Lung (tissue), 12 donors: ENCODE data around the gene FOXK1. TPM values are rescaled to one million over a fixed set of nuclear protein-coding genes. Genes with fewer than 3 reads are reported as not detected.
A peak's percentile ranks its signal among the peaks of the same experiment; 100 is the strongest.

ENCODE experiments used
- ATAC-seq: fragments of 200-7000 bp; cut with Tn5 transposase; one replicate; pipeline ENCODE4 v1.9.1; 2020; ENCODE audit warnings: moderate number of reproducible peaks; ENCODE audit not compliant: insufficient read depth, low FRiP score
- DNase-seq, 3 donors: peaks; one replicate each; pipeline ENCODE4 v3.0.0-alpha.2; 2013 to 2017
- H3K27ac ChIP-seq, 2 donors: one replicate each; pipeline ENCODE4 v1.5.1; 2013; ENCODE audit warnings: mild to moderate bottlenecking in 2 of 2, moderate library complexity in 2 of 2, control low read depth in 1 of 2, inconsistent platforms in 1 of 2, low read depth in 1 of 2, low read length in 1 of 2
- H3K27me3 ChIP-seq, 3 donors: one replicate each; pipeline ENCODE4 v1.5.1; 2013; ENCODE audit warnings: low read length in 2 of 3; ENCODE audit not compliant: control insufficient read depth in 3 of 3, insufficient read depth in 3 of 3
- H3K36me3 ChIP-seq, 4 donors: one replicate each; pipeline ENCODE4 v1.5.1; 2013; ENCODE audit warnings: low read length in 4 of 4, mild to moderate bottlenecking in 1 of 4, moderate library complexity in 1 of 4; ENCODE audit not compliant: control insufficient read depth in 4 of 4, insufficient read depth in 4 of 4
- H3K4me1 ChIP-seq, 5 donors: one replicate each; pipeline ENCODE4 v1.5.1; 2013; ENCODE audit warnings: low read length in 5 of 5, mild to moderate bottlenecking in 2 of 5, moderate library complexity in 1 of 5; ENCODE audit not compliant: control insufficient read depth in 5 of 5, insufficient read depth in 5 of 5
- H3K4me3 ChIP-seq: one replicate; pipeline ENCODE4 v1.5.1; 2013; ENCODE audit warnings: mild to moderate bottlenecking, control low read depth, moderate library complexity
- H3K9ac ChIP-seq, 2 donors: one replicate each; pipeline ENCODE4 v1.5.1; 2013; ENCODE audit warnings: low read length in 2 of 2, control low read depth in 1 of 2; ENCODE audit not compliant: insufficient read depth in 1 of 2
- H3K9me3 ChIP-seq, 4 donors: one replicate each; pipeline ENCODE4 v1.5.1; 2013; ENCODE audit warnings: low read length in 3 of 4, mild to moderate bottlenecking in 1 of 4, moderate library complexity in 1 of 4; ENCODE audit not compliant: control insufficient read depth in 4 of 4, insufficient read depth in 3 of 4
- WGBS, 2 donors: extraction: QIAGEN DNeasy Blood & Tissue Kit; methylation state at CpG; one replicate each; pipeline ENCODE4 v1.1.7; 2013; 5-methylcytosine and 5-hydroxymethylcytosine counted together
- polyA plus RNA-seq, 2 donors: library from polyadenylated mRNA; stranded (reverse); fragments of 200-250 nt; gene quantifications; one replicate each; pipeline ENCODE4 v1.2.1, GENCODE V29; 2013
- total RNA-seq, 2 donors: library from RNA; depleted of rRNA in 1 of 2; stranded (reverse); fragments of >200 nt in 1 of 2; gene quantifications; one replicate each; pipeline ENCODE4 v1.2.1, GENCODE V29; 2014 to 2021
- TF ChIP-seq, protein P1 (sequence below): IDR thresholded peaks from 2 replicates; pipeline ENCODE4 v1.5.1; 2012; ENCODE audit warnings: mild to moderate bottlenecking; ENCODE audit errors: control extremely low read depth, extremely low read depth
- donor health status: control.
- donor health status: control.
- donor health status: Bipolar disorder and iron deficiency.
- donor health status: healthy.
- donor health status: DM: yes; HTN: yes; CAD: no.

FOXK1 gene
- total and polyA plus RNA-seq, 4 donors: 6.4 to 36.2 (median 14.3) TPM

DNA sequence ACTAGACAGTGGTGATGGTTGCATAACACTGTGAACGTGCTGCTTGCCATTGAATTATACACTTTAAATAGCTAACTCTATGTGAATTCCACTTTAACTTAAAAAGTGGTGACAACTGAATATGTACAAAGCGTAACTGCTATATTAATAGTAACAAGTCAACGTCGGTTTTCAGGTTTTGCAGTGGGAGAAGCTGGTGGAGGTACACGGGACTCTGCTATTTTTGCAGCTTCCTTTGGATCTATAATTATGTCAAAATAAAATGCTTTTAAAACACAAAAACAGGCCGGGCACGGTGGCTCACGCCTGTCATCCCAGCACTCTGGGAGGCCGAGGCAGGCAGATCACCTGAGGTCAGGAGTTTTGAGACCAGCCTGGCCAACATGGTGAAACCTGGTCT lies 114.4 kb downstream of the FOXK1 start:
- TF ChIP-seq, protein P1, sequence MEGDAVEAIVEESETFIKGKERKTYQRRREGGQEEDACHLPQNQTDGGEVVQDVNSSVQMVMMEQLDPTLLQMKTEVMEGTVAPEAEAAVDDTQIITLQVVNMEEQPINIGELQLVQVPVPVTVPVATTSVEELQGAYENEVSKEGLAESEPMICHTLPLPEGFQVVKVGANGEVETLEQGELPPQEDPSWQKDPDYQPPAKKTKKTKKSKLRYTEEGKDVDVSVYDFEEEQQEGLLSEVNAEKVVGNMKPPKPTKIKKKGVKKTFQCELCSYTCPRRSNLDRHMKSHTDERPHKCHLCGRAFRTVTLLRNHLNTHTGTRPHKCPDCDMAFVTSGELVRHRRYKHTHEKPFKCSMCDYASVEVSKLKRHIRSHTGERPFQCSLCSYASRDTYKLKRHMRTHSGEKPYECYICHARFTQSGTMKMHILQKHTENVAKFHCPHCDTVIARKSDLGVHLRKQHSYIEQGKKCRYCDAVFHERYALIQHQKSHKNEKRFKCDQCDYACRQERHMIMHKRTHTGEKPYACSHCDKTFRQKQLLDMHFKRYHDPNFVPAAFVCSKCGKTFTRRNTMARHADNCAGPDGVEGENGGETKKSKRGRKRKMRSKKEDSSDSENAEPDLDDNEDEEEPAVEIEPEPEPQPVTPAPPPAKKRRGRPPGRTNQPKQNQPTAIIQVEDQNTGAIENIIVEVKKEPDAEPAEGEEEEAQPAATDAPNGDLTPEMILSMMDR: no peak
- Histone ChIP-seq H3K9ac (no peak overlapping the region), H3K9me3 (no peaks in the 10 kb centered on the region), H3K27ac (no peak overlapping the region), H3K27me3 (no peaks in the 10 kb centered on the region), H3K36me3 (peaks cover 0 to 12% (median 9%) of the 10 kb centered on the region in 4 donors), H3K4me3 (no peak overlapping the region), H3K4me1 (peaks cover 0 to 9% (median 0%) of the 10 kb centered on the region in 5 donors)
- no peak for ATAC-seq
- 86 to 89% methylated on average over 9 of the region's 9 CpGs for WGBS, 2 donors
- DNase-seq: no peak

DNA sequence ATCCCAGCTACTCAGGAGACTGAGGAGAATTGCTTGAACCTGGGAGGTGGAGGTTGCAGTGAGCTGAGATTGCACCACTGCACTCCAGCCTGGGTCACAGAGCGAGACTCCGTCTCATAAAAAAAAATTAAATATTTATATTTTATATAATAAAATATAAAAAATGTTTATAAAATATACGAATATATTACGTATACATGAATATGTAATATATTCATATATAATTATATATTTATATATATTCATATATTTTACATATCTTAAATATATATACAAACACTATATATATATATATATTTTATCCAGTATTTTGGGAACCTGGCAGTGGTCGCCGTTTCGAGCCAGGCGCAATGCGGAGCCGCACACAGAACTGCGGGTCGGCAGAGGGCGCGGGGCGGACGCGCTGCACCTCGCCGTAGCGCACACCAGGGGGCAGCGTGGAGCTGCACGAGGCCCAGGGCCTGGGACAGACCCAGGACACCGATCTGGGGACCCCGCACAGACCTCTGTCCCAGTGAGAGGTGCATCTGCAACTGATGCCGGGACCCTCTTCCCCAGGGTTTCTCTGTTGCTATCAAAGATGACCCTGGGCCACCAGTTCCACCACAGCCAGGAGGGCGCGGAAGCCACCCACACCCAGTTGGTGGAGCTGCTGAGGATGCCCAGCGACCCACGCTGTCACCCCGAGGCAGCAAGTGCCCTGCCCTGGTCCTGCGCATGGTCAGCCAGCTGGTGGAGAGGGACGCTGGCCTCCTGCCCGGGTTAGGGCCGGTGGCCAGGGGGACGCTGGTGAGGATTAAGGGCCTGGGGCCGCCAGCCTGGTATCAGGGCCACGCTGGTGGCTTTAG lies 116.0 kb downstream of the FOXK1 start:
- no peak overlapping the region for H3K27ac ChIP-seq
- H3K9me3 ChIP-seq: no peaks in the 10 kb centered on the region
- H3K36me3 ChIP-seq: peaks cover 0 to 7% (median 3%) of the 10 kb centered on the region in 4 donors
- no peak overlapping the region for H3K4me3 ChIP-seq
- H3K27me3 ChIP-seq: no peaks in the 10 kb centered on the region
- 35 to 40% methylated on average over 37 of the region's 37 CpGs for WGBS, 2 donors
- H3K9ac ChIP-seq: no peak overlapping the region
- DNase-seq (peak; percentile 47 to 67 (median 58)), ATAC-seq (peak; percentile 63)
- TF ChIP-seq, protein P1: peak; percentile 64
- H3K4me1 ChIP-seq: peaks cover 0 to 3% (median 0%) of the 10 kb centered on the region in 5 donors

DNA sequence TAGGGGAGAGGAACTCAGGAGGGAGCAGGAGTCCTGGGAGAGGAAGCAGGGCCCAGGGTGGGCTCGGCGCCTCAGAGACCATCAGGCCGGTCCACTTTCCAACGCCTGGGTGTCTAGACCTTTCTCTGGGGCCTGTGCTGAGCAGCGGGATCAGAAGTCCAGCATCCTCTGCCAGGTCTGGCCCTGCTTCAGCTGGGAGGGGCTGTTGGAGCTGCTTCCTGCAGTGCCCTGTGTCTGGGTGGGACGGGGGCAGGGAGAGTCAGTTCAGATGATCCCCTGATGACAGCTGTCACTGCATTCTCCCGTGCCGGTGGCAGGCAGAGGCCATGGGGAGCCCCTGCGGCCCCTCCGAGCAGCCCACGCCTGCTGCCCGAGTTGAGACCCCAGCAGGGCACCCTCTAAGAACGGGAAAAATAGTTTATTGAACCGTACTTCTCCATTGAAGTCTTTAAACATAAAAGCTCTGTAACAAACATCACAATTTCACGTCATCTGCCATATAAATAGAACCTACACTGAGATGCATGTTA lies 116.7 kb downstream of the FOXK1 start:
- no peaks in the 10 kb centered on the region for H3K27me3 ChIP-seq
- TF ChIP-seq, protein P1: no peak
- ATAC-seq (no peak), DNase-seq (no peak)
- H3K4me1 ChIP-seq: peaks cover 0 to 3% (median 0%) of the 10 kb centered on the region in 5 donors
- H3K36me3 ChIP-seq: peaks cover 0 to 7% (median 3%) of the 10 kb centered on the region in 4 donors
- H3K9me3 ChIP-seq: no peaks in the 10 kb centered on the region
- 83 to 85% methylated on average over 15 of the region's 15 CpGs for WGBS, 2 donors
- no peak overlapping the region for H3K4me3 ChIP-seq
- H3K9ac ChIP-seq: no peak overlapping the region
- no peak overlapping the region for H3K27ac ChIP-seq
